Caco-2 (cell line): ENCODE data around the gene TMEM89. TPM values are rescaled to one million over a fixed set of nuclear protein-coding genes. Genes with fewer than 3 reads are reported as not detected.

ENCODE experiments used
- BruUV-seq: library from RNA; stranded (reverse); fragments of 400-500 nt; replicated peaks from 2 replicates; lab custom pipeline; 2021; lab: Mats Ljungman, UMichigan
- CTCF ChIA-PET: fragments of 300-600 bp; sonication (Branson Sonifier 250); formaldehyde crosslinking; loops from one replicate; lab custom pipeline; 2022; ENCODE audit warnings: antibody characterized with exemption; lab: Charles Lee
- POLR2A ChIA-PET: fragments of 300-600 bp; sonication (Branson Sonifier 250); formaldehyde crosslinking; loops from one replicate; lab custom pipeline; 2022; ENCODE audit warnings: antibody characterized with exemption; lab: Charles Lee
- DNase-seq, 2 experiments: peaks; one replicate each; pipeline versions ENCODE4 v3.0.0 to v3.0.0-alpha.2; 2020 to 2022
- H3K27me3 ChIP-seq: replicated peaks from 2 replicates; pipeline ENCODE4 v1.6.0; 2011; ENCODE audit warnings: low read length; ENCODE audit not compliant: control insufficient read depth, insufficient read depth
- H3K36me3 ChIP-seq: 2 replicates; pipeline ENCODE4 v1.5.1; 2011; ENCODE audit warnings: low read length; ENCODE audit not compliant: control insufficient read depth, insufficient read depth
- H3K4me1 ChIP-seq: fragments of 250-450 bp; sonication (Bioruptor Pico); 2 replicates; pipeline ENCODE4 v1.5.1; 2020; ENCODE audit warnings: mild to moderate bottlenecking
- H3K4me3 ChIP-seq: 2 replicates; pipeline ENCODE4 v1.5.1; 2011; ENCODE audit warnings: low read depth, mild to moderate bottlenecking, control low read depth, low read length
- H3K9me3 ChIP-seq: fragments of 250-450 bp; sonication (Bioruptor Pico); 2 replicates; pipeline ENCODE4 v1.5.1; 2020; ENCODE audit warnings: mild to moderate bottlenecking, moderate library complexity
- H3K27ac Mint-ChIP-seq: one replicate; pipeline ENCODE4 v1.8.0; 2022; ENCODE audit warnings: mixed read lengths; ENCODE audit not compliant: unreplicated experiment
- H3K27me3 Mint-ChIP-seq: one replicate; pipeline ENCODE4 v1.8.0; 2022; ENCODE audit warnings: mixed read lengths; ENCODE audit not compliant: insufficient read depth, unreplicated experiment
- H3K36me3 Mint-ChIP-seq: one replicate; pipeline ENCODE4 v1.8.0; 2022; ENCODE audit warnings: mild to moderate bottlenecking, mixed read lengths; ENCODE audit not compliant: insufficient read depth, unreplicated experiment
- H3K4me1 Mint-ChIP-seq: one replicate; pipeline ENCODE4 v1.8.0; 2022; ENCODE audit warnings: low read depth, mixed read lengths; ENCODE audit not compliant: unreplicated experiment
- H3K4me3 Mint-ChIP-seq: one replicate; pipeline ENCODE4 v1.8.0; 2022; ENCODE audit warnings: mild to moderate bottlenecking, moderate library complexity, mixed read lengths; ENCODE audit not compliant: unreplicated experiment
- H3K9me3 Mint-ChIP-seq: one replicate; pipeline ENCODE4 v1.8.0; 2022; ENCODE audit warnings: mixed read lengths; ENCODE audit not compliant: unreplicated experiment
- CTCF ChIP-seq, 2 experiments: fragments of 200-600 bp in 1 of 2; IDR thresholded peaks; 1 replicate in 1 of 2; 2 replicates in 1 of 2; pipeline versions ENCODE4 v1.5.1 to v1.8.0; 2011 to 2022; ENCODE audit warnings: antibody characterized with exemption in 1 of 2, control low read depth in 1 of 2, inconsistent platforms in 1 of 2, low read depth in 1 of 2, low read length in 1 of 2, mild to moderate bottlenecking in 1 of 2, moderate library complexity in 1 of 2; ENCODE audit not compliant: insufficient read depth in 1 of 2, severe bottlenecking in 1 of 2, unreplicated experiment in 1 of 2
- intact Hi-C: fragments of 100-400 bp; cut with micrococcal nuclease; formaldehyde crosslinking; loops from one replicate; pipeline ENCODE4 v1.10.0; 2022; ENCODE audit not compliant: unreplicated experiment
- total RNA-seq: library from RNA; stranded (reverse); gene quantifications from 2 replicates; pipeline ENCODE4 v1.2.3, GENCODE V29; 2022

The TMEM89 gene
- total RNA-seq, 1 experiment from 2014 or later: not detected

GRCh38 chr3:48635222-48636021 is 13.9 kb upstream of the TMEM89 start, which contains the start of gene SLC26A6:
Gene SLC26A6, minus strand, starts transcription at chr3:48635461. Its CDS starts 68 bp downstream, at chr3:48635393.
- H3K4me1 Mint-ChIP-seq: peaks cover 21% of the 10 kb centered on the region

GRCh38 chr3:48634661-48635221 is 13.2 kb upstream of the TMEM89 start:
- Histone ChIP-seq H3K9me3 (no peaks in the 10 kb centered on the region), H3K4me1 (peaks cover 19% of the 10 kb centered on the region), H3K36me3 (peaks cover 2% of the 10 kb centered on the region; the same call in 1 of the 2 replicates), H3K4me3 (peak overlapping the region; percentile 83), H3K27me3 (no peaks in the 10 kb centered on the region)
- BruUV-seq: TSS peak; percentile 48
- H3K4me1 Mint-ChIP-seq: peaks cover 21% of the 10 kb centered on the region
- TF ChIP-seq CTCF (IDR thresholded peaks at IDR 0.05; ENCODE audit: insufficient read depth in 1 of 2, low read depth in 1 of 2, low read length in 1 of 2, severe bottlenecking in 1 of 2, unreplicated experiment in 1 of 2): no peak
- peak overlapping the region; percentile 59 for H3K27ac Mint-ChIP-seq
- ChIA-PET POLR2A (interaction anchor here (0.7 to 1.7 kb wide), 4 partner anchors 28 to 283 kb away, joined by 3 to 5 read pairs (median 4); partner anchors contain the start of genes CELSR3 and NCKIPSD), CTCF (interaction anchor here (0.6 to 1.8 kb wide), 14 partner anchors 11 to 234 kb away, joined by 3 to 7 read pairs (median 4); partner anchors contain the start of genes CELSR3, NCKIPSD, PFKFB4 and TMEM89)
- peak overlapping the region; percentile 78 for H3K4me3 Mint-ChIP-seq
- H3K9me3 Mint-ChIP-seq: no peaks in the 10 kb centered on the region
- peak; percentile 65 to 66 for DNase-seq
- intact Hi-C loops: loop anchor here (1.0 to 2.0 kb wide), 4 partner anchors 16 to 76 kb away; partner anchors contain the start of gene UQCRC1
- no peaks in the 10 kb centered on the region for H3K27me3 Mint-ChIP-seq
- peaks cover 36% of the 10 kb centered on the region for H3K36me3 Mint-ChIP-seq

More at GRCh38 chr3:48635222-48636021, 13.9 kb upstream of the TMEM89 start, which contains the start of gene SLC26A6:
- TSS peak; percentile 58 for BruUV-seq
- POLR2A ChIA-PET: interaction anchor here (0.6 to 1.7 kb wide), 5 partner anchors 27 to 283 kb away, joined by 3 to 5 read pairs (median 4); partner anchors contain the start of genes CELSR3 and NCKIPSD
- Mint-ChIP-seq H3K27ac (peak within 1 kb of the TSS; percentile 59), H3K27me3 (no peaks in the 10 kb centered on the region), H3K36me3 (peaks cover 34% of the 10 kb centered on the region), H3K9me3 (no peaks in the 10 kb centered on the region), H3K4me3 (peak within 1 kb of the TSS; percentile 78)
- Histone ChIP-seq H3K36me3 (peaks cover 2% of the 10 kb centered on the region; the same call in 1 of the 2 replicates), H3K9me3 (no peaks in the 10 kb centered on the region), H3K27me3 (no peaks in the 10 kb centered on the region), H3K4me3 (peak within 1 kb of the TSS; percentile 83), H3K4me1 (peaks cover 19% of the 10 kb centered on the region)
- TF ChIP-seq CTCF (IDR thresholded peaks at IDR 0.05; ENCODE audit: insufficient read depth in 1 of 2, low read depth in 1 of 2, low read length in 1 of 2, severe bottlenecking in 1 of 2, unreplicated experiment in 1 of 2): peak in 1 of 2 experiments; percentile 43
- DNase-seq: peak; percentile 96 to 98
- CTCF ChIA-PET: interaction anchor here (0.6 to 1.8 kb wide), 15 partner anchors 11 to 376 kb away, joined by 3 to 7 read pairs (median 4); partner anchors contain the start of genes CCDC51, CELSR3, NCKIPSD and PFKFB4
- intact Hi-C loops: loop anchor here (1.0 to 2.0 kb wide), 4 partner anchors 17 to 77 kb away; partner anchors contain the start of gene UQCRC1
